IPS DF 4.7 (cell line): ENCODE measurements around the gene NFAT5.
"Not testable (repeated sequence)": the region's sequence is repeated elsewhere in the genome, so short reads cannot be mapped to it uniquely, and the experiment has no call there.

ENCODE experiments used
- DNase-seq: peaks from one replicate; pipeline ENCODE4 v3.0.0-alpha.2; 2013; ENCODE audit warnings: low spot score; ENCODE audit errors: extremely low read depth

NFAT5 gene, protein sequence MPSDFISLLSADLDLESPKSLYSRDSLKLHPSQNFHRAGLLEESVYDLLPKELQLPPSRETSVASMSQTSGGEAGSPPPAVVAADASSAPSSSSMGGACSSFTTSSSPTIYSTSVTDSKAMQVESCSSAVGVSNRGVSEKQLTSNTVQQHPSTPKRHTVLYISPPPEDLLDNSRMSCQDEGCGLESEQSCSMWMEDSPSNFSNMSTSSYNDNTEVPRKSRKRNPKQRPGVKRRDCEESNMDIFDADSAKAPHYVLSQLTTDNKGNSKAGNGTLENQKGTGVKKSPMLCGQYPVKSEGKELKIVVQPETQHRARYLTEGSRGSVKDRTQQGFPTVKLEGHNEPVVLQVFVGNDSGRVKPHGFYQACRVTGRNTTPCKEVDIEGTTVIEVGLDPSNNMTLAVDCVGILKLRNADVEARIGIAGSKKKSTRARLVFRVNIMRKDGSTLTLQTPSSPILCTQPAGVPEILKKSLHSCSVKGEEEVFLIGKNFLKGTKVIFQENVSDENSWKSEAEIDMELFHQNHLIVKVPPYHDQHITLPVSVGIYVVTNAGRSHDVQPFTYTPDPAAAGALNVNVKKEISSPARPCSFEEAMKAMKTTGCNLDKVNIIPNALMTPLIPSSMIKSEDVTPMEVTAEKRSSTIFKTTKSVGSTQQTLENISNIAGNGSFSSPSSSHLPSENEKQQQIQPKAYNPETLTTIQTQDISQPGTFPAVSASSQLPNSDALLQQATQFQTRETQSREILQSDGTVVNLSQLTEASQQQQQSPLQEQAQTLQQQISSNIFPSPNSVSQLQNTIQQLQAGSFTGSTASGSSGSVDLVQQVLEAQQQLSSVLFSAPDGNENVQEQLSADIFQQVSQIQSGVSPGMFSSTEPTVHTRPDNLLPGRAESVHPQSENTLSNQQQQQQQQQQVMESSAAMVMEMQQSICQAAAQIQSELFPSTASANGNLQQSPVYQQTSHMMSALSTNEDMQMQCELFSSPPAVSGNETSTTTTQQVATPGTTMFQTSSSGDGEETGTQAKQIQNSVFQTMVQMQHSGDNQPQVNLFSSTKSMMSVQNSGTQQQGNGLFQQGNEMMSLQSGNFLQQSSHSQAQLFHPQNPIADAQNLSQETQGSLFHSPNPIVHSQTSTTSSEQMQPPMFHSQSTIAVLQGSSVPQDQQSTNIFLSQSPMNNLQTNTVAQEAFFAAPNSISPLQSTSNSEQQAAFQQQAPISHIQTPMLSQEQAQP (N-terminal part only)

DNA sequence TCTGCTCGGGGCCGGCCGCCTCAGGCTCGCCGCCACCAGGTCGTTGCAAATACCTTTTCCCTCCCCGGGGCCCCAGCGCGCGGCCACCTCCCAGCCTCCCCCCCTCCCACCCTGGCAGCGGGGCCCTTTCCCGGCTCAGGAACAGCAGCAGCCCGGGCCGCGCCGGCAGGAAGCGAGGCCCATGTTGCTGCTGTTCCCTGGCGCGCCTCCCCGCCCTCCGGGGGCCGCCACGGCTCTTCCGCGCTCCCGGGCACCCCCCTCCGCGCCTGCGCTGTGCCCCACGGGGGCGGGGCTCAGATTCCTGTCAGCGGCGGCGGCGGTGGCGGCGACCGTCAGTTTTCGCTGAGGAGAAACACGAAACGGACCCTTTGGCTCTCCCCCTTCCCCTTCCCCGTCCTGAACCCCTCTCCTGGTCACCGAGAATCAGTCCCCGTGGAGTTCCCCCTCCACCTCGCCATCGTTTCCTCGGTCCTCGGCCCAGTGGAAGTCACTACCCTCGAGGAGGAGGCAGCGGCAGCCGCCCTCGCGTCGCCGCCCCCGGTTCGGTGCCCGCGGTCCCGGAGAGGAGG lies at the start of gene NFAT5:
TSS of gene NFAT5 (plus strand) at position 296 of the 569 bp plus-strand sequence. CDS start 336 bp downstream, outside the sequence.
- no peak for DNase-seq

DNA sequence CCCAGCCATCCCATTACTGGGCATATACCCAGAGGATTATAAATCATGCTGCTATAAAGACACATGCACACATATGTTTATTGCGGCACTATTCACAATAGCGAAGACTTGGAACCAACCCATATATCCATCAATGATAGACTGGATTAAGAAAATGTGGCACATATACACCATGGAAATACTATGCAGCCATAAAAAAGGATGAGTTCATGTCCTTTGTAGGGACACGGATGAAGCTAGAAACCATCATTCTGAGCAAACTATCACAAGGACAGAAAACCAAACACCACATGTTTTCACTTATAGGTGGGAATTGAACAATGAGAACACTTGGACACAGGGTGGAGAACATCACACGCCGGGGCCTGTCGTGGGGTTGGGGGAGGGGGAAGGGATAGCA lies 47.9 kb upstream of the NFAT5 start:
- not testable (repeated sequence) for DNase-seq

DNA sequence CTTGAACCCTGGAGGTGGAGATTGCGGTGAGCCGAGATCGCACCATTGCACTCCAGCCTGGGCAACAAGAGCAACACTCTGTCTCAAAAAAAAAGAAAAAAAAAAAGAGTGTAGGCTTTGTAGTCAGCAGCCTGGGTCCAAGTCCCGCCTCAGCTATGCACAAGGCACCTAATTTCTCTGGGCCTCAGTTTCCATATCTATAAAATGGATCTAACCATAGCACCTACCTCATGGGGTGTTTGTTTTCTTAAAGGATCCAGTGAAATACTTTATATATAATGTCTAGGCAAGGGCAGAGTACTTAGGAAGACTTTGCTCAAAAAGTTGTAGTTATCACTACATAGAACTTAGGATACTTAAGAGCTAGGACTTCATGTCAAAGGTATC lies 45.4 kb upstream of the NFAT5 start:
- DNase-seq: no peak

DNA sequence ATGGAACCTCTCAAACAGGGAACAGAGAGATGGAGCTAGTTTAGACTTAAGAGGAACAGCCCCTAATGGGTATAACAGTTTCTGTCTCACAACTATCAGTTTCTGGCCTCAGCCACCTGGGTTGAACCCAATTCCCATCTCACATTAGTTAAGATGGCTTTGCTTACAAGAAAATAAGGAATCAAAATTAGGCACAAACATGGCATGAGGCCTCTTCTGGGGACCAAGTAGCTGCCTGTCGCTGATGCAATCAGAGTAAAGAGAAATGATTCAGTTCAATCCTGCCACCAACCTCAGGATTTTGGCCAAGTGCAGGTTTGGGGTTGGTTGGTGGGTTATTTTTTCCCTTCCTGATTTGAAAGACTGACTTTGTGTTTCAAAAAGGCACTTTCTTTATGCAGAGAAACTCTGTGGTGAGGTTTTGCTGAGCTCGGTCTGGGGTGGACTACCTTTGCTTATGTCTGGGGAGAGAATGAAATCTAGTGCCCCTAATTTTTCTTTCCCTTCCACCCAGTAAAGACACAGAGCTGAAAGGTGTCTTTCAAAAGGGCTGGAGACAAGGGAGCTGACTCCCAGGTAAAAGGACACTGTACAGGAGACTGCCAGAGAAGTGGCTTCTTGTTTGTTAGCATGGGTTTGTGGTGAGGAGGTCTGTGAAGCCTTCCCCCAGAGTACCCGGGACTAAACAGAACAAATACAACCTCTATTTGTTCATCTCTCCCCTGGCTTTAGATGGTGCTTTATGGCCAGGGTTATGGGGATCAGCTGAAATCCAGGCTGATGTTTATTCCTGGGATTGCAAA lies 44.8 kb upstream of the NFAT5 start:
- no peak for DNase-seq

DNA sequence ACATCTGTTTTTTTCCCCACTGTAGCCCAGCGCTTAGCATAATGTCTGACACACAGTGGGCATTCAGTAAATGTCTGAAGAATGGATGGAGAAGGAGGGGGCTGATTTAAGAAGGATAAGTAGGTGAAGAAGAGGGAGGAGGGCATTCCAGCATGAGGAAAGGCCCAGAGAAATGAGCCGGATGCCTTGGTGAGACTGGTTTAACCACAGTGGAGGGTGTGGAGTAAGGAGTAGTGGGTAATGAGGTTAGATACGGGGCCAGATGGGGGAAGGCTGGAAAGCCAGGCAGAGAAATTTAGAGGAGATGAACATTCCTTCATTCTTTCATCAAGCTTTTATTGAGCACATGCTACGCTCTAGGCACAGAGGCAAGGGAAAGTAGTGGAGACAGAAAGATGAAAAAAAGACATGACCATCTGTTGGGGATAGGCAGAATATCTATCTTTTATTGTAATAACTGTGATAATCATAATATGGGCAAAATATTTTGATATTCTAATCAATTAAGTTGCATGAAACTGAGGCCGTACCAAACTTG lies 43.7 kb upstream of the NFAT5 start:
- no peak for DNase-seq

DNA sequence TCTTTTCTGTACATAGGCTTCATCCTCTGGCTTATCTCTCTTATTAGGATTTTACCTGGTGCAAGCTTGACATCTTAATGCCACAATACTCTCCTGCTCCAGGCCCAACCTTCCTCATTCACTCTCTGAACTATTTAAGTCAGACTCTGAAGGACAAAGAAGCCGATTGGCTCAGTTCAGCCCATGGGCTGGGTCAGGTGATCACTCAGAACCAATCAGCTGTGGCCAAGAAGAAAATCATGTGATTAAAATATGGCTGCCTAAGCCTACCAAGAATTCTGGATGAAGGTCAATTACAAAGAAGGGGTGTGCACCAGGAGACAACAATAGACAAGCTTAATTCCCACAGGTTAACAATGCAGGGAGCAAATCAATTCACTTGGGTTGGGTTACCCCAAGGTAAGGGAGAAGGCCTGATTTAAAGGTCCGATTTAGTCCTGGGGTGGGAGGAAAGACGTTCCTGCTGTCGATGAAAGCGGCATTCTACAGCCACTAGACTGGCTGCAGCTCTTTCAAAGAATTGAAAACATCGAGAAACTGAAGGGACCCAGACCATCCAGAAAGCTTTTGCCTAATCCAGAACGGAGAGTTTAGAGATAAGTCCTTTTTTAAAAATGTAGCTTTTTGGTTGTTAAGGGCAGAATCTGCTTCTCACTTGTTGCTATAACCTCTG lies 42.9 kb upstream of the NFAT5 start:
- no peak for DNase-seq

DNA sequence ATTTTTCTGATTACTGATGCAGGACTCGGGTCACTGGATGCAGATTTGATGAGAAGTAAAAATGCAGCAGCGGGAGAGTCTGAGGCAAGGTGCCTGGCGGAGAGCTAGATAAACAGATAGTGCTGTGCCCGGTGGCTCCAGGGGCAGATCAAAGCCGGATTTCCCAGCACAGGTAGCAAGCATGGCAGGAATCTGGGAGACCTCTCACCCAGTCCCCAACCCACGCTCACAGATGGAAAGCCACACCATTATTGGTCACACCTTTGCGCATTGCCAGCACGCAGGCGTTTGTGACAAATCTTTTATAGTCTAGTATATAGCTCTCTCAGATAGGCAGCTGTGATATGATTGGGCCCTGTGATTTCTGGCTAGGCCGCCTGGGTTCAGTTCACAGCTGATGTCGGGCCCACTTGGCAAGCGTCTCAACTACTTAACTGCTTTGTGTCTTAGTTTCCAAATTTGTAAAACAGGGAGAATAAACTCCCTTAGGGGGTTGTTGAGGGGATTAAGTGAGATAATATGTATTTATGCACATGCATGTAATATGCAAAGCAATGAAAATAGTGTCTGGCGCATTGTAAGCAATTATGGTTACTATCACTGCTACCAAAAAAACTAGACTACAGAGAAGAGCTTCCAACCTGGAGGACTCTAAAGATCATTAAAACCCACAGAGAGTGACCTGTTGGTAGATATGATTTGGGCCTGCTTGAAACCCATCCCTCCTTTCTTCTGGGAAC lies 42.0 kb upstream of the NFAT5 start:
- DNase-seq: no peak

DNA sequence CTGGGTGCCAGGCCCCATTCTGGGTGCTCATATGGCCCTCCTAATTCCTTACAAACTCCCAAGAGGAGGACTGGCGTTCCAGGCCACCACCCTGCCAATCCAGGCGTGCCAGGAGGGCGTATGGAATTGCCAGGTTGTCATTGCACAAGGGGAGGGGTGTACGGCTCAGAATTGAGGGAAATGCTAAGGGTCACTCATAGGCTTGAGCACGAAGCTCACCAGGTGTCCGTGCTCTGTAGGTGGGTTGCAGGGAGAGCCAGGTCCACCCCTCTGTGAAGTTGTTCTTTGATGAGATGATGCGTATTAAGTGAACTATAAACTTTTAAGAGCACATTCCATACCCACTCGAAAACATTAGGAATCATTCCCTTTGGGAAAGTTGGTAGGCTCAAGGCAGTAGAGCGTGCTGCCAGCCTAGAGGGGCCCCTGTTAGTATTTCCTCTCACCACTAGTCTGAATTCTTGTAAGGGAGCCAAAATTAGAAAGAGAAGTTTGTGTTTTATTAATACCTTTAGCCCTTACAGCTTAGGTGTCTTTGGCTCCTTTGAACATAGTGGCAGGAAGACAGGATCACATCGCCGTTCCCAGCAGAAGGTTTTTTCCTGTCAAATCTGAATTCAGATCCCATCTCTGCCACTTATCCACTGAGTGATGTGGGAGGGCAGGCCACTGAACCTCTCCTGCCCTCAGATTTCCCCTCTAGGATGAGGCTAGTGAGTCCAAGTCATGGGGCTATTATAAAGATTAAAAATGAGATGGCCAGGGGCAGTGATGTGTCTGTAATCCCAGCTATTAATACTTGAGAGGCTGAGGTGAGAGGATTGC lies 38.7 kb upstream of the NFAT5 start:
- DNase-seq: no peak

DNA sequence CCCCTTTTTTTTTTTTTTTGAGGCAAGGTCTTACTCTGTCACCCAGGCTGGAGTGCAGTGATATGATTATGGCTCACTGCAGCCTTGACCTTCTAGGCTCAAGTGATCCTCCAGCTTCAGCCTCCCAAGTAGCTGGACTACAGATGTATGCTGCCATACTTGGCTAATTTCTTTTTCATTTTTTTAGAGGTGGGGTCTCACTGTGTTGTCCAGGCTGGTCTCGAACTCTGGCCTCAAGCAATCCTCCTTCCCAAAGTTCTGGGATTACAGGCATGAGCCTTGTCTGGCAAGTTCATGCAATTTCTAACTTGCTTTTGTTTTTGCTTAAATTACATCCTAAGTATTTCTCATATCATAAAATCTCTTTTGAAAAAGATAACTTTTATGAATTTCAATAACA lies 33.8 kb upstream of the NFAT5 start:
- DNase-seq: no peak

DNA sequence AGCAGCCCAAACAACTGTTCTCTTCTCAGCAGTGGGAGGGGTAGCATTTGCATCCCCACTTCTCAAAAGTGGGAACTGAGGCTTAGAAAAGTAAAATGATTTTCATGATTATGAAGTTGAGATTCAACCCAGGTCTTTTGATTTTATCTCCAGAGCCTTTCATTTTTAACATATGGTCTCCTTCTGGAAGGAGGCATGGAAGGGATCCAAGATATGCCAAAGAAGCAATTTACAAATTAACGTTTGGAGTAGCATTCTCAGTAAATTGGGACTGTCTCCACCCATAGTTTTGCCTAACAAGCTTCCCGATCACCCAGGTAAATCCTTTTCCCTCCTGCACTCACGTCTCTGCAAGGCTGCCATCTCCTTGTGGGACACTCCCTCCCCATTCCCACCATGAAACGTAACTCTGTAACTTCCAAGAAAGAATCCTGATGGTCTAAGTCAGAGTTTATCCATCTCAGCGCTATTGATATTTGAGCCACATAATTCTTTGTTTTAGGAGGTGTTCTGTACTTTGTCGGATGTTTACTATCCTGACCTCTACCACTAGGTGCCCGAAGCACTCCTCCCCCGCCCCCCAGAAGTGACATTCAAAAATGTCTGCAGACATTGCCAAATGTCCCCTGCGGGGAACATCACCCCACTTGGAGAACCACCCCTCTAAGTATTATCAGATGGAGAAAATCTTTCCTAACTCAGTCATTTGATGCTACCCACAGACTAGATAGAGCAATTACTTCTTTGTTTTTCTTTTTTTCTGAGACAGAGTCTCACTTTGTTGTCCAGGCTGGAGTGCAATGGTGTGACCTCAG lies 32.9 kb upstream of the NFAT5 start:
- DNase-seq: no peak

DNA sequence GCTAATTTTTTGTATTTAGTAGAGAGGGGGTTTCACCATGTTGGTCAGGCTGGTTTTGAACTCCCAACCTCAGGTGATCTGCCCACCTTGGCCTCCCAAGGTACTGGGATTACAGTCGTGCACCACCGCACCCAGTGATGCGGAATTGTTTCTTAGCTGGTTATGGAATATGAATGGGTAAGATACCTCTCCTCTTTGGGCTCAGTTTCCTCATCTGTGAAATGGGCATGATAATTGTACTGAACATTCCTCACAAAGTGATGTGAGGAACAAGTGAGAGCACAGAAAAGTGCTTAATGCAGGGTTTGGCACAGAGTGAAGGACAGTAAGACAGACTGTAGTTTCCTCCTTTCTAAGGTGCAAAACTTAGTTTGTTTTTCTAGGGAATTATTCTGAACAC lies 31.0 kb upstream of the NFAT5 start:
- DNase-seq: no peak

DNA sequence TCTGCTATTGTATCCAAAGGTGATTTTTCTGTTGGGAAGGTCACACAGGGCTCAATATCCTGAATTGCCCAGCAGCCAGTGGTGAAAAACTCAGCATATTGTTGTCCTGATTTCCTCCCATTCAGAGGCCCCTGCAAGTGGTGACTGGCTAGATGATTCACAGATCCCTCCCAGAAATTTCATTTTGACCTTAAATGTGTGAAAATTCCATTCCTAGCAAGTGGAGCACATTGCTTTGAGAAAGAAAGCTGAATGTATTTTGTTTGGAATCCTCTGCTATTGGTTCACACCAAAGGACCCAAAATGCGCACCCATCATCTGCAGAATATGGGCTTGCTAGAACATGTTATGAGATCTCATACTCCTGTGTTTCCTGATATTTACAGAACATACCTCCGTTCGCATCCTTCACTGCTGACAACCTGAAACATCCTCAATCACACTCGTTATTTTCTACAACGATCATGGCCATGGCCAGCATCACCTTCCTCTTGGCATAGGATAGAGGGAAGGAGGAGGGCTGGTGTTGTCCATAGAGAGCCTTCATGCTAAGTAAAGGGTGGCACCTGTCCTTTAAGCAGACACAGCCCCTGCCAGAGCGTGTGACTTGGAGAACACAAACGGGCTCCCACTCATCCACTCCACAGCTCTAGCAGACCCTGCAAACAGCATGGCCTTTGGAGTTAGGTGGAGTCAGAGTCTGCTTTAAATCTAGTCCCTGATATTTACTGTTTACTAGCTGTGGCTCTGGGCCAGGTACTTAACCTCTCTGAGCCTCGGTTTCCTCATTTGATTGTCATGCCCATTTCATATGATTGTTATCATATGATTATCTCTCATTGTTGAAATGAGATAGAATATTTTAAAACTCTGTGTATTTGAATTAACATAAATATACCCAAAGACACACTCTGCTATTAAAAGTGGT lies 30.4 kb upstream of the NFAT5 start:
- no peak for DNase-seq

DNA sequence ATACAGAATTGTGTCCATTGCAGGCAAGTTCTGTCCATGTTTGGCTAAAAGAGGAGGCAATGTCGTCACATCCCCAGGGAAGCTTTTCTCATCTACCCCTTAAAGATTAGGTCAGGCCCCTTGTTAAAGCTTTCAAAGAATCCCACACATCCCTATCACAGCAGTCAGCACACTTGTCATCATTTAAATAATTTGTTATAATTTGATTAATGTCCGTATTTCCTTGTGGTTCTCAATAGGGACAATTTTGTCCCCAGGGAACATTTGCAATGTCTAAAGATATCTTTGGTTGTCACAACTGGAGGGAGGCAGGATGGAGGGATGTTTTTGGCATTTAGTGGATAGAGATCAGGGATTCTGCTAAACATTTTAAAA lies 28.1 kb upstream of the NFAT5 start:
- no peak for DNase-seq

DNA sequence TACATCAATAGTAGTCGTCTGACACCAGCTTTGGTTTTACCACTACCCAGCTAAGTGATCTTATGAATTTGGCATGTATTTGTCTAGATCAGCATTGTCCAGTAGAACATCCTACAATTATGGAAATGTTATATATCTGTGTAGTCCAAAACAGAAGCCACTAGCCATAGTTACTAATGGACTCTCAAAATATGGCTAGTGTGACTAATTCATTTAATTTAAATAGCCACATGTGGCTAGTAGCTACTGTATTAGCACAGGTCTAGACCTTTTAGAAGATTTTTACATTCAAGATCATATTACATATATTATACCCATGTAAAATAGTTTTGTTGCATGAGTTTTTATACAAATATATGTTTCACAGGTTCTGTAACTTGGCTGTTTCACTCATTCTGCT lies 27.0 kb upstream of the NFAT5 start:
- no peak for DNase-seq

DNA sequence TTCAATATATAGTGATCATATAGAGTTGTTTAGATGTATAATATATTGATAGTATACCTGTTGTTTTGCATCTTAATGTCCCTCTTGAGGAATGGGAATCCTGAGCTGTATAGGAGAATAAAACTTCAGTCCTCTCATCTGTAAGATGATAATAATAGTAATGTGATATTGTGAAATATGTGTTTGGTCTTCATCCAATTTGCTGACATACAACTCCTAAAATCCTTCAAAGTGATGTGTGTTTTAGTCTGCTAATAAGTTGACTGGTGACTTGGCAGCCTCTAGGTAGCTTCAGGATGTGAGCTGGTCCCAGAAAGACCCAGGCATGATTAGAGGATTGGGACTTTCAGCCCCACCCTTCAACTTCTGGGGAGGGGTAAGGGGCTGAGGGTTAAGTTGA lies 22.8 kb upstream of the NFAT5 start:
- no peak for DNase-seq

DNA sequence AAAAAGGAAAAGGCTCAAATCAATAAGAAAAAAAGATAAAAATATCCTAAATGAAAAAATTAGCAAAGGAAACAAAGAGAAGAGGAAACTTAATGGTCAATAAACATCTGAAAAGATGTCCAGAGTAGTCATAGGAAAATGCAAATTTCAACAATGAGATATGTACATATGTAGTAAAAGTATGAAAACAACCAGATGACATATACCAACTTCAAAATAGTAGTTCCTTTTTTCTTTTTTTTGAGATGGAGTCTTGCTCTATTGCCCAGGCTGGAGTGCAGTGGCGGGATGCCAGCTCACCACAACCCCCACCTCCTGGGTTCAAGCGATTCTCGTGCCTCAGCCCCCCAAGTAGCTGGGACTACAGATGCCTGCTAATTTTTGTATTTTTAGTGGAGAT lies 21.7 kb upstream of the NFAT5 start:
- no peak for DNase-seq
